ENCODE data around the gene MZT2A. TPM values are rescaled to one million over a fixed set of nuclear protein-coding genes. Genes with fewer than 3 reads are reported as not detected.
"Not testable (repeated sequence)": the region's sequence is repeated elsewhere in the genome, so short reads cannot be mapped to it uniquely, and the experiment has no call there.

Gene MZT2A
- polyA plus RNA-seq, 1 of the 3 experiments (the other 2 are of a cell fraction) = 61.9 TPM

DNA sequence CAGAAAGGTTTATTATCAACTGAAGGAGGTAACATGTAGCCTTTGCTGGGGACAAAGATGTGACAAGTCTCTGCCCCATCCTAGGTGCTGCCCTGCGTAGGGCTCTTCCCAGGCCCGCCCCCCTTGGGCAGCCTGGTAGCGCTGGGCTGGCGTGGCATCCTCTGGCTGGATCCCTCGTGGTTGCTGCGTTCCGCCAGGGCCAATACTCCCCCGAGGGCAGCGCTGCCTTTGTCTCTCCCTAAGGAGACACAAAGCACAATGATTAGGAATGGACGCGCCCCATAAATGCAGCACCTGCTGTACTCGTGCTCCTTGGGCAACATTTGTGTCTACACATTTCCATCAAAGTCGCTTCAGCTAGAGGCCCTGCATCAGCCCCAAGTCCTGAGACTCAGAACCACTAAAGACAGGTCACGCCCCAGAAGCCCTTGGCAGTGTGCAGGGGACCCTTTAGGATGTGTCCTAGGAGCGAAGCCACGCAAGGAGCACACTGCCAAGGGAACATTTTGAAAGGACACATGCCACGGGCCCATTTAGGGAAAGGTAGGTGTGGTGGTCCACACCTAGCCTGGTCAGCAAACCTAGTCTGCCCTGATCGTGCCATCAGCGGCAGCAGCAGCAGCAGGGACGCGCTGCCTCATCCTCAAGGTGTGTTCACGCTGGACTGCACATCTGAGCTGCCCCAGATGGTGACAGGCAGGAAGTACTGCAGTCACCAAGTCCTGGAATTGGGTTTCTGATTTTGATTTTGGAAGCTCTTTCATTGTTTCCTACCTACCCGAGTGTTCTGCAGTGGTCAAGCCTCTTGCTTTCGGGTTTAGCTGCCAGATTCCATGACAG lies 8.0 kb downstream of the MZT2A start:
- H4K20me1 ChIP-seq (ENCODE audit: insufficient read depth); H3K9ac ChIP-seq; H3K27ac ChIP-seq (ENCODE audit: low read depth in 2 of 2, low read length in 1 of 2); H3K4me3 ChIP-seq (ENCODE audit: low read depth in 2 of 2, low read length in 1 of 2); DNase-seq; H3K4me1 ChIP-seq (ENCODE audit: control insufficient read depth in 1 of 2, insufficient read depth in 2 of 2, low read depth in 1 of 2, low read length in 1 of 2); H3K9me3 ChIP-seq; H2AFZ ChIP-seq (ENCODE audit: low read depth); H3K27me3 ChIP-seq (ENCODE audit: insufficient read depth); H3K4me2 ChIP-seq; CTCF ChIA-PET; H3K36me3 ChIP-seq (replicated peaks in 1 of 2; ENCODE audit: control insufficient read depth in 1 of 2, insufficient read depth in 2 of 2, low read length in 1 of 2); H3K9me2 ChIP-seq; H3F3A ChIP-seq (replicated peaks; ENCODE audit: insufficient read depth); H3K79me2 ChIP-seq (ENCODE audit: insufficient read depth): not testable (repeated sequence)
- POLR2A ChIA-PET = interaction anchor here (0.7 kb wide), 1 partner anchor 1296 kb away, joined by 3 read pairs; no protein-coding TSS in a partner anchor
- 97% methylated on average over 10 of the region's 24 CpGs for WGBS (ENCODE audit: low lambda C conversion rate)

DNA sequence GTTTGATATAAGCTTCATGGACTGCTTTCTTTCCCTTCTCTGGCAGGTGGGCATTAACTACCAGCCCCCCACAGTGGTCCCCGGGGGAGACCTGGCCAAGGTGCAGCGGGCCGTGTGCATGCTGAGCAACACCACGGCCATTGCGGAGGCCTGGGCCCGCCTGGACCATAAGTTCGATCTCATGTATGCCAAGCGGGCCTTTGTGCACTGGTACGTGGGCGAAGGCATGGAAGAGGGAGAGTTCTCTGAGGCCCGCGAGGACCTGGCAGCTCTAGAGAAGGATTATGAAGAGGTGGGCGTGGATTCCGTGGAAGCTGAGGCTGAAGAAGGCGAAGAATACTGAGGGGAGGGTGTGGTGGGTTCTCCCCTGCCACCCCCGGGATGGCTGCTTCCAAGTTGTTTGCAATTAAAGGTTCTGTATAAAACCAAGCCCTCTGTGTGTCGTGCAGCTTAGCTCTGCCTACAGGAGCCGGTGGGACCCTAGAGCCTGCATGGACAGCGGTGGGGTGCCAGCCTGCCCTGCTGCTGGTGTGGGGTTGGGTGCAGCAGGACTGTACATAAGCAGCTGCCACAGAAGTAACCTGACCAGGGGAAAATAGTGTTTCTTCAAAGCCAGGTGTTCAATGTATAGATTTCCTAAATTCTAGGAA lies 9.6 kb downstream of the MZT2A start:
- H3K9me3 ChIP-seq; CTCF ChIA-PET; H3K4me1 ChIP-seq (ENCODE audit: control insufficient read depth in 1 of 2, insufficient read depth in 2 of 2, low read depth in 1 of 2, low read length in 1 of 2); H3K79me2 ChIP-seq (ENCODE audit: insufficient read depth); H2AFZ ChIP-seq (ENCODE audit: low read depth); H3K4me3 ChIP-seq (ENCODE audit: low read depth in 2 of 2, low read length in 1 of 2); DNase-seq; H3K27me3 ChIP-seq (ENCODE audit: insufficient read depth); H3K27ac ChIP-seq (ENCODE audit: low read depth in 2 of 2, low read length in 1 of 2); POLR2A ChIA-PET; H3K4me2 ChIP-seq; H3F3A ChIP-seq (replicated peaks; ENCODE audit: insufficient read depth); H4K20me1 ChIP-seq (ENCODE audit: insufficient read depth); H3K9me2 ChIP-seq; H3K36me3 ChIP-seq (replicated peaks in 1 of 2; ENCODE audit: control insufficient read depth in 1 of 2, insufficient read depth in 2 of 2, low read length in 1 of 2); H3K9ac ChIP-seq: not testable (repeated sequence)
- WGBS (ENCODE audit: low lambda C conversion rate) = 94% methylated on average over 19 of the region's 19 CpGs

DNA sequence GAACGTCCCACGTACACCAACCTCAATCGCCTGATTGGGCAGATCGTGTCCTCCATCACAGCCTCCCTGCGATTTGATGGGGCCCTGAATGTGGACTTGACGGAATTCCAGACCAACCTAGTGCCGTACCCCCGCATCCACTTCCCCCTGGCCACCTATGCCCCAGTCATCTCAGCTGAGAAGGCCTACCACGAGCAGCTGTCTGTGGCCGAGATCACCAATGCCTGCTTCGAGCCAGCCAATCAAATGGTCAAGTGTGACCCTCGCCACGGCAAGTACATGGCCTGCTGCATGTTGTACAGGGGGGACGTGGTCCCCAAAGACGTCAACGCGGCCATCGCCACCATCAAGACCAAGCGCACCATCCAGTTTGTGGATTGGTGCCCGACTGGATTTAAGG lies 11.8 kb downstream of the MZT2A start:
- CTCF ChIA-PET; H3K9ac ChIP-seq; H3K4me1 ChIP-seq (ENCODE audit: control insufficient read depth in 1 of 2, insufficient read depth in 2 of 2, low read depth in 1 of 2, low read length in 1 of 2): not testable (repeated sequence)

DNA sequence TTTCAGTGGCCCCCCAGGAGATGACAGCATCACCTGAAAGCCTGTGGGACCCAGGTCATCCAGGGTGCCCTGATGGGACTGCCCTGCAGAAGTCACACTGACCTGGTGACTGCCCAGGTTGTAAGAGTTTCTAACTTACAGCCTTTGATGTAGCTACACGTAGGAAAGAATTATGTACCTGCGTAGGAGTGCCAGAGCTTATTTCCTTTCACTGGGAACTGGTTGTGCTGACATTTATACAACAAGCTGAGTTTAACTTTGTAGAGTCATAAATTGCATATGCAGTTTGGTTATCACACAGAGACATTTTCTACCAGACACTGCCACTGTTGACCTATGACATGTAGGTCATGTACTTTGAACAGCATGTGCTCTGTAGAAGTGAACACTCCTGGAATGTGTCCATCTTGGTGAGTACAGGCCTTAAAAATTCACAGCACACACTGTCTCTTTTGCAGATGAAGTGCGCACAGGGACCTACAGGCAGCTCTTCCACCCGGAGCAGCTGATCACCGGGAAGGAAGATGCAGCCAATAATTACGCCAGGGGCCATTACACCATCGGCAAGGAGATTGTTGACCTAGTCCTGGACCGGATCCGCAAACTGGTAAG lies 13.2 kb downstream of the MZT2A start:
- H2AFZ ChIP-seq (ENCODE audit: low read depth); H3K4me1 ChIP-seq (ENCODE audit: control insufficient read depth in 1 of 2, insufficient read depth in 2 of 2, low read depth in 1 of 2, low read length in 1 of 2); H3K36me3 ChIP-seq (replicated peaks in 1 of 2; ENCODE audit: control insufficient read depth in 1 of 2, insufficient read depth in 2 of 2, low read length in 1 of 2); H3K4me3 ChIP-seq (ENCODE audit: low read depth in 2 of 2, low read length in 1 of 2); H3K4me2 ChIP-seq; H3K9me3 ChIP-seq; H3F3A ChIP-seq (replicated peaks; ENCODE audit: insufficient read depth); H3K27me3 ChIP-seq (ENCODE audit: insufficient read depth); H3K79me2 ChIP-seq (ENCODE audit: insufficient read depth); H3K9me2 ChIP-seq; H3K27ac ChIP-seq (ENCODE audit: low read depth in 2 of 2, low read length in 1 of 2); H3K9ac ChIP-seq; H4K20me1 ChIP-seq (ENCODE audit: insufficient read depth); POLR2A ChIA-PET; DNase-seq; CTCF ChIA-PET: not testable (repeated sequence)
- 100% methylated on average over 6 of the region's 9 CpGs for WGBS (ENCODE audit: low lambda C conversion rate)

More for the DNA sequence above, 11.8 kb downstream of the MZT2A start:
- POLR2A ChIA-PET; H3K4me3 ChIP-seq (ENCODE audit: low read depth in 2 of 2, low read length in 1 of 2); H2AFZ ChIP-seq (ENCODE audit: low read depth); H3K4me2 ChIP-seq; H3K79me2 ChIP-seq (ENCODE audit: insufficient read depth); H4K20me1 ChIP-seq (ENCODE audit: insufficient read depth); H3K9me2 ChIP-seq; H3K36me3 ChIP-seq (replicated peaks in 1 of 2; ENCODE audit: control insufficient read depth in 1 of 2, insufficient read depth in 2 of 2, low read length in 1 of 2); H3K9me3 ChIP-seq; H3K27ac ChIP-seq (ENCODE audit: low read depth in 2 of 2, low read length in 1 of 2); H3F3A ChIP-seq (replicated peaks; ENCODE audit: insufficient read depth); DNase-seq; H3K27me3 ChIP-seq (ENCODE audit: insufficient read depth): not testable (repeated sequence)
- WGBS (ENCODE audit: low lambda C conversion rate) = 100% methylated on average over 4 of the region's 20 CpGs

DNA sequence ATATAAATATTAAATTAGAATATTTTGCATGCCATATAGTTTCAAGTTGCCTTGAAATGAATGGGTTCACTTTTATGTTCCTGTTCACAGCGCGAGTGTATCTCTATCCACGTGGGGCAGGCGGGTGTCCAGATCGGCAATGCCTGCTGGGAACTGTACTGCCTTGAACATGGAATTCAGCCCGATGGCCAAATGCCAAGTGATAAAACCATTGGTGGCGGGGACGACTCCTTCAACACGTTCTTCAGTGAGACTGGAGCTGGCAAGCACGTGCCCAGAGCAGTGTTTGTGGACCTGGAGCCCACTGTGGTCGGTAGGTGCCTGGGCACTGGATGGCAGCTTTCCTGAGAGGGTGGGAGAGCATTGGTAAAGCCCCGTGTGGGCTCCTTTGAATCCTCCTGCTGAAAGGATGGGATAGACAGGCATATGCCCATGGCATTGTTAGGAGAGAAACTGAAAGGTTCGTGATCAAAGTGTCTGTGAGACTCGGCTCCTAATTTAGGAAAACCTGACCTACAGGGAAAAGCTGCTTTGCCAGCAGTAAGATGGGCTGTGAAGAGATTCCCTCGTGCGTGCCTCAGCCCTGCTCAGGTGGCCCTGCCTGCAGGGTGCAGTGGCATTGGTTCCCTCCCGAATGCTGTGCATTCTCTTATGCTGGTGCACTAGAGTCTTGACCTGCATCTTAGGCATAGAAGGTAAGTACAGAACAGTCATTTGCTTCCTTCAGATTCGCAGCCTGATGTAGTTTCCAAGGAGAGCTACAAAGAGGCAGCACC lies 13.9 kb downstream of the MZT2A start:
- H3K27ac ChIP-seq (ENCODE audit: low read depth in 2 of 2, low read length in 1 of 2); H3F3A ChIP-seq (replicated peaks; ENCODE audit: insufficient read depth); H3K9me2 ChIP-seq; CTCF ChIA-PET; H3K27me3 ChIP-seq (ENCODE audit: insufficient read depth); H3K36me3 ChIP-seq (replicated peaks in 1 of 2; ENCODE audit: control insufficient read depth in 1 of 2, insufficient read depth in 2 of 2, low read length in 1 of 2); H3K4me1 ChIP-seq (ENCODE audit: control insufficient read depth in 1 of 2, insufficient read depth in 2 of 2, low read depth in 1 of 2, low read length in 1 of 2); H2AFZ ChIP-seq (ENCODE audit: low read depth); H4K20me1 ChIP-seq (ENCODE audit: insufficient read depth); H3K4me2 ChIP-seq; H3K79me2 ChIP-seq (ENCODE audit: insufficient read depth); H3K9ac ChIP-seq; H3K9me3 ChIP-seq; DNase-seq; POLR2A ChIA-PET; H3K4me3 ChIP-seq (ENCODE audit: low read depth in 2 of 2, low read length in 1 of 2): not testable (repeated sequence)
- WGBS (ENCODE audit: low lambda C conversion rate) = 91% methylated on average over 9 of the region's 18 CpGs

DNA sequence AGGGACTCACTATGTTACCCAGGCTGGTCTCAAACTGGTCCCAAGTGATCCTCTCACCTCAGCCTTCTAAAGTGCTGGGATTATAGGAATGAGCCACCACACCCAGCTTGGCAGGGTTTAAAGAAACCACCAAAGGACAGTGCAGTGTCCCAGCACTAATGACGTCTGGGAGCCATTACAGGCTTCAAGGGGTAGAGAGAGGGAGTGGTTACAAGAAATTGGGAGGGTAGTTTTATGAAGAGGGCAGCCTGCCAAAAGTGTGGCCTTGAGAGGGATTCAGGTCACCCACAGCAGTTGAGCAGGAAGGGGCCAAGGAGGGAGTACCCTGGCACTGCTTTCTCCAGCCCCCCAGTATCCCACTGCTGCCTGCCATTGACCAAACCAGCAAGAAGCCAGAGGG lies 15.0 kb downstream of the MZT2A start:
- WGBS (ENCODE audit: low lambda C conversion rate) = 100% methylated on average over 1 of the region's 1 CpG
- H3K4me1 ChIP-seq (ENCODE audit: control insufficient read depth in 1 of 2, insufficient read depth in 2 of 2, low read depth in 1 of 2, low read length in 1 of 2); H3K27ac ChIP-seq (ENCODE audit: low read depth in 2 of 2, low read length in 1 of 2); DNase-seq; H3F3A ChIP-seq (replicated peaks; ENCODE audit: insufficient read depth); H2AFZ ChIP-seq (ENCODE audit: low read depth); H3K4me2 ChIP-seq; CTCF ChIA-PET; H3K4me3 ChIP-seq (ENCODE audit: low read depth in 2 of 2, low read length in 1 of 2); H3K79me2 ChIP-seq (ENCODE audit: insufficient read depth); H3K27me3 ChIP-seq (ENCODE audit: insufficient read depth); H3K36me3 ChIP-seq (replicated peaks in 1 of 2; ENCODE audit: control insufficient read depth in 1 of 2, insufficient read depth in 2 of 2, low read length in 1 of 2); H3K9me2 ChIP-seq; H3K9me3 ChIP-seq; H3K9ac ChIP-seq; H4K20me1 ChIP-seq (ENCODE audit: insufficient read depth); POLR2A ChIA-PET: not testable (repeated sequence)

Measured in SK-N-SH (cell line).